ENCODE results near the gene MGAT4B. TPM values are rescaled to one million over a fixed set of nuclear protein-coding genes. Genes with fewer than 3 reads are reported as not detected.

MGAT4B gene
- total and polyA plus RNA-seq, 2 of the 13 experiments (the other 11 are each of a cell fraction or from before 2014, with no cell fraction given) = 93.5 to 130 TPM

DNA sequence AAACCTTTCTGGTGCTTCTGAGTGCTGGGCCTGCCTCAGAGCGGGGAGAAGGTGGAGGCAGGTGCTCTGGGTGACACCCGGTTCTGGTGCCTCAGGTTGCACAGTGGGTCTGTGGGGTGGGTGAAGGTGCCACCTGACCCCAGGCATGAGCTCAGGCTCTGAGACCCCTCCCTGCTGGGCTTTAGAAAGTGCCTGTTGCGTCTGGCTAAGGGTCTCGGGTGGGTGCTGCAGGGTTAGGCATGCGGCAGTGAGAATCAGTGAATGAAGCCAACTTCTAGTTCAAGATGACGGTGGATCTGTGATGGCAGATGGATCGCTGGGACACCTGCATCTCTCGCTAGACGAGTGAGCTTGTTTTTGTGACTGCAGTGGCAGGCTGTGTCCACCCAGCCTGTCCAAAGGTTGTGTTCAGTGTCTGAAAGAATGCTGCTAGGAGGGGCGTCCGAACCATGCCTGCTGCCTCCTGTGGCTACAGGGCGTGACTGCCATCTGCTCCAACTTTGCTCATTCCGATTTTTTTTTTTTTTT, 19.1 kb upstream of the MGAT4B start (continued):
- TF ChIP-seq ZNF383 (CRISPR knock-in tag; IDR thresholded peaks at IDR 0.05; ENCODE audit: borderline replicate concordance) (no peak), ZFP36 (IDR thresholded peaks at IDR 0.05; ENCODE audit: borderline replicate concordance, low read depth, low read length, partially characterized antibody) (no peak), KDM5B (CRISPR knock-in tag; IDR thresholded peaks at IDR 0.05; ENCODE audit: borderline replicate concordance) (peak; percentile 54; the same call in 1 of the 2 replicates), SRF (IDR thresholded peaks at IDR 0.05; ENCODE audit: low read depth, low read length) (no peak), ZBTB34 (CRISPR knock-in tag; IDR thresholded peaks at IDR 0.05) (no peak), ZNF550 (CRISPR knock-in tag; IDR thresholded peaks at IDR 0.05; ENCODE audit: borderline replicate concordance) (no peak), RNF219 (CRISPR knock-in tag; IDR thresholded peaks at IDR 0.05) (no peak), ZNF121 (CRISPR knock-in tag; IDR thresholded peaks at IDR 0.05) (no peak), SALL2 (CRISPR knock-in tag; IDR thresholded peaks at IDR 0.05) (0 out of 2 replicates have a peak, but pooled peaks have one; percentile 38)
- TF ChIP-seq, protein P1, sequence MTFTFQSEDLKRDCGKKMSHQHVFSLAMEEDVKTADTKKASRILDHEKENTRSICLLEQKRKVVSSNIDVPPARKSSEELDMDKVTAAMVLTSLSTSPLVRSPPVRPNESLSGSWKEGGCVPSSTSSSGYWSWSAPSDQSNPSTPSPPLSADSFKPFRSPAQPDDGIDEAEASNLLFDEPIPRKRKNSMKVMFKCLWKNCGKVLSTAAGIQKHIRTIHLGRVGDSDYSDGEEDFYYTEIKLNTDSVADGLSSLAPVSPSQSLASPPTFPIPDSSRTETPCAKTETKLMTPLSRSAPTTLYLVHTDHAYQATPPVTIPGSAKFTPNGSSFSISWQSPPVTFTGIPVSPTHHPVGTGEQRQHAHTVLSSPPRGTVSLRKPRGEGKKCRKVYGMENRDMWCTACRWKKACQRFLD (CRISPR knock-in tag; IDR thresholded peaks at IDR 0.05; ENCODE audit: borderline replicate concordance) = 0 out of 2 replicates have a peak, but pooled peaks have one; percentile 48
- TF ChIP-seq, protein P2, sequence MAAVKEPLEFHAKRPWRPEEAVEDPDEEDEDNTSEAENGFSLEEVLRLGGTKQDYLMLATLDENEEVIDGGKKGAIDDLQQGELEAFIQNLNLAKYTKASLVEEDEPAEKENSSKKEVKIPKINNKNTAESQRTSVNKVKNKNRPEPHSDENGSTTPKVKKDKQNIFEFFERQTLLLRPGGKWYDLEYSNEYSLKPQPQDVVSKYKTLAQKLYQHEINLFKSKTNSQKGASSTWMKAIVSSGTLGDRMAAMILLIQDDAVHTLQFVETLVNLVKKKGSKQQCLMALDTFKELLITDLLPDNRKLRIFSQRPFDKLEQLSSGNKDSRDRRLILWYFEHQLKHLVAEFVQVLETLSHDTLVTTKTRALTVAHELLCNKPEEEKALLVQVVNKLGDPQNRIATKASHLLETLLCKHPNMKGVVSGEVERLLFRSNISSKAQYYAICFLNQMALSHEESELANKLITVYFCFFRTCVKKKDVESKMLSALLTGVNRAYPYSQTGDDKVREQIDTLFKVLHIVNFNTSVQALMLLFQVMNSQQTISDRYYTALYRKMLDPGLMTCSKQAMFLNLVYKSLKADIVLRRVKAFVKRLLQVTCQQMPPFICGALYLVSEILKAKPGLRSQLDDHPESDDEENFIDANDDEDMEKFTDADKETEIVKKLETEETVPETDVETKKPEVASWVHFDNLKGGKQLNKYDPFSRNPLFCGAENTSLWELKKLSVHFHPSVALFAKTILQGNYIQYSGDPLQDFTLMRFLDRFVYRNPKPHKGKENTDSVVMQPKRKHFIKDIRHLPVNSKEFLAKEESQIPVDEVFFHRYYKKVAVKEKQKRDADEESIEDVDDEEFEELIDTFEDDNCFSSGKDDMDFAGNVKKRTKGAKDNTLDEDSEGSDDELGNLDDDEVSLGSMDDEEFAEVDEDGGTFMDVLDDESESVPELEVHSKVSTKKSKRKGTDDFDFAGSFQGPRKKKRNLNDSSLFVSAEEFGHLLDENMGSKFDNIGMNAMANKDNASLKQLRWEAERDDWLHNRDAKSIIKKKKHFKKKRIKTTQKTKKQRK (IDR thresholded peaks at IDR 0.05; ENCODE audit: low read length) = no peak
- TF ChIP-seq, protein P3, sequence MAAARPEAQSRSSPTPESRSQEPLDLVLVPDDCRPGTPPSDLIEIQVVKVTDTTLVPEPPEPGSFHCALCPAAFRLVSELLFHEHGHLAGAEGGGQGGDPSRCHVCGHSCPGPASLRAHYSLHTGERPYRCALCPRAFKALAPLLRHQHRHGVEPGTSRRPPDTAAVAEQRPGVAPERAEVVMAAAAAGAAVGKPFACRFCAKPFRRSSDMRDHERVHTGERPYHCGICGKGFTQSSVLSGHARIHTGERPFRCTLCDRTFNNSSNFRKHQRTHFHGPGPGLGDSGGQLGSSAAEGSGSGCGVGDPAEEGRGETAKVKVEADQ (CRISPR knock-in tag; IDR thresholded peaks at IDR 0.05; ENCODE audit: borderline replicate concordance) = 0 out of 2 replicates have a peak, but pooled peaks have one; percentile 29
- TF ChIP-seq, protein P4, sequence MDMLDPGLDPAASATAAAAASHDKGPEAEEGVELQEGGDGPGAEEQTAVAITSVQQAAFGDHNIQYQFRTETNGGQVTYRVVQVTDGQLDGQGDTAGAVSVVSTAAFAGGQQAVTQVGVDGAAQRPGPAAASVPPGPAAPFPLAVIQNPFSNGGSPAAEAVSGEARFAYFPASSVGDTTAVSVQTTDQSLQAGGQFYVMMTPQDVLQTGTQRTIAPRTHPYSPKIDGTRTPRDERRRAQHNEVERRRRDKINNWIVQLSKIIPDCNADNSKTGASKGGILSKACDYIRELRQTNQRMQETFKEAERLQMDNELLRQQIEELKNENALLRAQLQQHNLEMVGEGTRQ (IDR thresholded peaks at IDR 0.05; ENCODE audit: low read depth, low read length) = no peak
- TF ChIP-seq, protein P4 (CRISPR knock-in tag; IDR thresholded peaks at IDR 0.05; ENCODE audit: borderline replicate concordance) = no peak

Data from HepG2 (cell line).